Endothelial cell of umbilical vein (primary cell): ENCODE measurements around the gene UBE2G1. TPM values are rescaled to one million over a fixed set of nuclear protein-coding genes. Genes with fewer than 3 reads are reported as not detected.

Experiments used
- BruUV-seq: library from RNA; stranded (reverse); fragments of 400-500 nt; replicated peaks from 2 replicates; lab custom pipeline; 2021; lab: Mats Ljungman, UMichigan
- CTCF ChIA-PET: fragments of 300-600, 350-600 bp; sonication (Branson Sonifier 250); formaldehyde crosslinking; loops from one replicate; lab custom pipeline; 2021; ENCODE audit warnings: antibody characterized with exemption, inconsistent platforms; lab: Charles Lee
- POLR2A ChIA-PET: fragments of 300-600, 350-600 bp; sonication (Branson Sonifier 250); formaldehyde crosslinking; loops from one replicate; lab custom pipeline; 2021; ENCODE audit warnings: antibody characterized with exemption, inconsistent platforms; lab: Charles Lee
- DNase-seq: peaks from one replicate; pipeline ENCODE4 v3.0.0-alpha.2; 2011; ENCODE audit warnings: low read depth, low spot score
- FAIRE-seq: peaks from 2 replicates; lab custom pipeline; 2011; peaks lifted over from hg19 to GRCh38; lab: Jason Lieb, UNC
- H2AFZ ChIP-seq: 2 replicates; pipeline ENCODE4 v1.6.0; 2012; ENCODE audit warnings: low read depth, low read length, control low read depth, inconsistent platforms
- H3K27ac ChIP-seq: 2 replicates; pipeline ENCODE4 v1.5.1; 2011; ENCODE audit warnings: low read depth, mild to moderate bottlenecking, control low read depth, low read length, moderate library complexity; ENCODE audit not compliant: insufficient read depth
- H3K27me3 ChIP-seq, 2 experiments: 2 replicates each; pipeline versions ENCODE4 v1.6.0 to v1.6.1; 2011; ENCODE audit warnings: low read length in 2 of 2, mixed read lengths in 1 of 2; ENCODE audit not compliant: control insufficient read depth in 2 of 2, insufficient read depth in 2 of 2
- H3K36me3 ChIP-seq, 2 experiments: 2 replicates in 1 of 2; 3 replicates in 1 of 2; pipeline ENCODE4 v1.5.1; 2011; ENCODE audit warnings: low read length in 2 of 2, mild to moderate bottlenecking in 1 of 2, moderate library complexity in 1 of 2; ENCODE audit not compliant: control insufficient read depth in 2 of 2, insufficient read depth in 2 of 2; ENCODE audit errors: extremely low read depth in 1 of 2
- H3K4me1 ChIP-seq: 3 replicates; pipeline ENCODE4 v1.5.1; 2011; ENCODE audit warnings: mild to moderate bottlenecking, low read length; ENCODE audit not compliant: control insufficient read depth, insufficient read depth; ENCODE audit errors: extremely low read depth
- H3K4me2 ChIP-seq: 2 replicates; pipeline ENCODE4 v1.6.1; 2011; ENCODE audit warnings: low read length, control low read depth, mixed read lengths; ENCODE audit not compliant: insufficient read depth
- H3K4me3 ChIP-seq, 3 experiments: fragments of 200-600 bp in 1 of 3; sonication (generic), shearing (Covaris generic) in 1 of 3; replicated peaks in 1 of 3; 2 replicates each; pipeline ENCODE4 v1.5.1; 2011 to 2016; ENCODE audit warnings: control low read depth in 3 of 3, low read length in 3 of 3, mild to moderate bottlenecking in 2 of 3, inconsistent platforms in 1 of 3, low read depth in 1 of 3, moderate library complexity in 1 of 3; ENCODE audit not compliant: insufficient read depth in 1 of 3
- H3K79me2 ChIP-seq: 2 replicates; pipeline ENCODE4 v1.6.0; 2012; ENCODE audit warnings: low read length, inconsistent platforms; ENCODE audit not compliant: control insufficient read depth, insufficient read depth
- H3K9ac ChIP-seq: replicated peaks from 2 replicates; pipeline ENCODE3; 2011; ENCODE audit warnings: low read length, control low read depth; ENCODE audit not compliant: insufficient read depth; ENCODE audit errors: extremely low read depth
- H3K9me1 ChIP-seq: replicated peaks from 3 replicates; pipeline ENCODE4 v1.6.0; 2011; ENCODE audit warnings: mild to moderate bottlenecking, low read length; ENCODE audit not compliant: control insufficient read depth, insufficient read depth; ENCODE audit errors: extremely low read depth
- H3K9me3 ChIP-seq: replicated peaks from 2 replicates; pipeline ENCODE4 v1.5.1; 2012; ENCODE audit warnings: low read length, inconsistent platforms; ENCODE audit not compliant: control insufficient read depth, insufficient read depth
- H4K20me1 ChIP-seq: replicated peaks from 2 replicates; pipeline ENCODE3; 2011; ENCODE audit warnings: mild to moderate bottlenecking, low read length; ENCODE audit not compliant: control insufficient read depth, insufficient read depth; ENCODE audit errors: extremely low read depth
- EZH2 ChIP-seq: IDR thresholded peaks from 2 replicates; pipeline ENCODE4 v1.6.1; 2012; ENCODE audit warnings: borderline replicate concordance, low read depth, mild to moderate bottlenecking, moderate library complexity, low read length, inconsistent platforms; ENCODE audit not compliant: severe bottlenecking
- FOS ChIP-seq: IDR thresholded peaks from 2 replicates; pipeline ENCODE4 v1.6.1; 2011; ENCODE audit warnings: mild to moderate bottlenecking, low read length, moderate library complexity, borderline replicate concordance; ENCODE audit not compliant: insufficient read depth
- GATA2 ChIP-seq: IDR thresholded peaks from 2 replicates; pipeline ENCODE4 v1.7.0; 2011; ENCODE audit warnings: low read depth, mild to moderate bottlenecking, moderate library complexity, mixed read lengths, low read length; ENCODE audit not compliant: insufficient read length, insufficient read depth
- JUN ChIP-seq: IDR thresholded peaks from 2 replicates; pipeline ENCODE4 v1.6.1; 2011; ENCODE audit warnings: borderline replicate concordance, low read depth; ENCODE audit not compliant: insufficient read length, insufficient read depth
- MYC ChIP-seq: IDR thresholded peaks from one replicate; pipeline ENCODE4 v1.6.1; 2011; ENCODE audit warnings: mild to moderate bottlenecking, low read depth, low read length
- POLR2A ChIP-seq: IDR thresholded peaks from 2 replicates; pipeline ENCODE4 v1.6.1; 2012; ENCODE audit warnings: low read depth, mild to moderate bottlenecking, control low read depth, low read length
- POLR2AphosphoS5 ChIP-seq: IDR thresholded peaks from 2 replicates; pipeline ENCODE4 v1.6.1; 2012; ENCODE audit warnings: low read depth, mild to moderate bottlenecking, control low read depth, low read length, moderate library complexity; ENCODE audit not compliant: insufficient read depth
- dilution Hi-C: fragments of 300-500 bp; cut with MboI; formaldehyde crosslinking; loops from one replicate; pipeline ENCODE4 v1.15.0; 2019; ENCODE audit warnings: low sequenced_read_pairs; ENCODE audit not compliant: extremely low pct_ligation_motif_present
- intact Hi-C: fragments of 100-400 bp; cut with micrococcal nuclease; formaldehyde crosslinking; loops from one replicate; pipeline ENCODE4 v1.10.0; 2022
- polyA plus RNA-seq, 4 experiments: library from polyadenylated mRNA; depleted of rRNA in 3 of 4; stranded (reverse) in 3 of 4; unstranded in 1 of 4; fragments of >200 nt; gene quantifications; 2 replicates each; pipeline versions ENCODE4 v1.2.1 to v1.2.3, GENCODE V29; 2011 to 2012; ENCODE audit warnings: missing spikeins in 1 of 4
- total RNA-seq: library from RNA; stranded (reverse); gene quantifications from 2 replicates; pipeline ENCODE4 v1.2.3, GENCODE V29; 2021
- TF ChIP-seq, protein P1 (sequence below), 2 donors: IDR thresholded peaks; 1 replicate in 1 of 2; 2 replicates in 1 of 2; pipeline ENCODE4 v1.5.1; 2011; ENCODE audit warnings: low read length in 2 of 2, mild to moderate bottlenecking in 2 of 2, moderate library complexity in 2 of 2, control low read depth in 1 of 2, inconsistent platforms in 1 of 2, low read depth in 1 of 2; ENCODE audit not compliant: insufficient read depth in 1 of 2; ENCODE audit errors: extremely low read depth in 1 of 2
- TF ChIP-seq, protein P2 (sequence below): IDR thresholded peaks from 2 replicates; pipeline ENCODE4 v1.6.1; 2011; ENCODE audit not compliant: insufficient read depth, insufficient read length

The UBE2G1 gene
- total and polyA plus RNA-seq, 2 donors (not counting 3 experiments of a cell fraction or from before 2014, with no cell fraction given), result 29.2 to 79.6 TPM

DNA sequence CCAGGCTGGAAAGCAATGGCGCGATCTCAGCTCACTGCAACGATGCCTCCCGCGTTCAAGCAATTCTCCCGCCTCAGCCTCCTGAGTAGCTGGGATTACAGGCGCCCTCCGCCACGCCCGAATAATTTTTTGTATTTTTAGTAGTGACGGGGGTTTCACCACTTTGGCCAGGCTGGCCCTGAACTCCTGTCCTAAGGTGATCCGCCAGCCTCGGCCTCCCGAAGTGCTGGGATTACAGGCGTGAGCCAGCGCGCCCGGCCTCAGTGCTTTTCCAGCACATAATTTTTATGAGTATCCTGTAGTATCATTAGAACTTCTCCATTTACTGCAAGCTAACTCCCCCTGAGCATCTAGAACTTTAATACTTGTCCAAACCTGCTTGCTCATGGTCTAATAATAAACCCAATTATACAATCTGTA, 1.8 kb downstream of the UBE2G1 start:
- TF ChIP-seq, protein P1, sequence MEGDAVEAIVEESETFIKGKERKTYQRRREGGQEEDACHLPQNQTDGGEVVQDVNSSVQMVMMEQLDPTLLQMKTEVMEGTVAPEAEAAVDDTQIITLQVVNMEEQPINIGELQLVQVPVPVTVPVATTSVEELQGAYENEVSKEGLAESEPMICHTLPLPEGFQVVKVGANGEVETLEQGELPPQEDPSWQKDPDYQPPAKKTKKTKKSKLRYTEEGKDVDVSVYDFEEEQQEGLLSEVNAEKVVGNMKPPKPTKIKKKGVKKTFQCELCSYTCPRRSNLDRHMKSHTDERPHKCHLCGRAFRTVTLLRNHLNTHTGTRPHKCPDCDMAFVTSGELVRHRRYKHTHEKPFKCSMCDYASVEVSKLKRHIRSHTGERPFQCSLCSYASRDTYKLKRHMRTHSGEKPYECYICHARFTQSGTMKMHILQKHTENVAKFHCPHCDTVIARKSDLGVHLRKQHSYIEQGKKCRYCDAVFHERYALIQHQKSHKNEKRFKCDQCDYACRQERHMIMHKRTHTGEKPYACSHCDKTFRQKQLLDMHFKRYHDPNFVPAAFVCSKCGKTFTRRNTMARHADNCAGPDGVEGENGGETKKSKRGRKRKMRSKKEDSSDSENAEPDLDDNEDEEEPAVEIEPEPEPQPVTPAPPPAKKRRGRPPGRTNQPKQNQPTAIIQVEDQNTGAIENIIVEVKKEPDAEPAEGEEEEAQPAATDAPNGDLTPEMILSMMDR (IDR thresholded peaks at IDR 0.05; ENCODE audit: extremely low read depth in 1 of 2, insufficient read depth in 1 of 2, low read depth in 1 of 2, low read length in 2 of 2), result no peak
- TF ChIP-seq EZH2, result no peak
- TF ChIP-seq MYC, result no peak
- TF ChIP-seq FOS, result no peak
- no peak for TF ChIP-seq GATA2
- TF ChIP-seq, protein P2, sequence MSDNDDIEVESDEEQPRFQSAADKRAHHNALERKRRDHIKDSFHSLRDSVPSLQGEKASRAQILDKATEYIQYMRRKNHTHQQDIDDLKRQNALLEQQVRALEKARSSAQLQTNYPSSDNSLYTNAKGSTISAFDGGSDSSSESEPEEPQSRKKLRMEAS, result no peak
- no peak for TF ChIP-seq JUN
- TF ChIP-seq POLR2A, result no peak
- no peak for TF ChIP-seq POLR2AphosphoS5
- dilution Hi-C loops, result no loop called here
- Histone ChIP-seq H3K9me3 (no peaks in the 10 kb centered on the region), H3K27ac (peak overlapping the region; percentile 61), H3K4me3 (peak overlapping the region; percentile 61 to 94 (median 88)), H3K9me1 (no peaks in the 10 kb centered on the region), H2AFZ (no peak overlapping the region), H3K4me1 (peaks cover 4% of the 10 kb centered on the region), H3K79me2 (peaks cover 67% of the 10 kb centered on the region), H3K36me3 (no peaks in the 10 kb centered on the region), H3K4me2 (peak overlapping the region; percentile 95), H3K27me3 (no peaks in the 10 kb centered on the region), H3K9ac (peak overlapping the region; percentile 90), H4K20me1 (peaks cover 2% of the 10 kb centered on the region)
- intact Hi-C loops, result loop anchor here (5.0 kb wide), 2 partner anchors 32 to 52 kb away; no protein-coding TSS in a partner anchor
- POLR2A ChIA-PET, result no interaction called here
- CTCF ChIA-PET, result no interaction called here
- no peak for FAIRE-seq
- DNase-seq, result no peak
- BruUV-seq, result TSS peak; percentile 21
